GM12878 (cell line): ENCODE measurements around the gene EMILIN2.

Source experiments
- BHLHE40 ChIP-seq, 2 experiments: fragments of 450-650 bp in 1 of 2; IDR thresholded peaks; 2 replicates each; pipeline ENCODE4 v1.6.1; 2011 to 2017; ENCODE audit warnings: low read depth in 2 of 2, borderline replicate concordance in 1 of 2, improper control_type of control experiment in 1 of 2, low read length in 1 of 2, mild to moderate bottlenecking in 1 of 2
- CBFB ChIP-seq: IDR thresholded peaks from 2 replicates; pipeline ENCODE4 v1.6.1; 2016; ENCODE audit warnings: antibody characterized with exemption, low read depth
- EED ChIP-seq: sonication (generic); IDR thresholded peaks from 2 replicates; pipeline ENCODE4 v1.6.1; 2016; ENCODE audit warnings: antibody characterized with exemption, low read depth
- EGR1 ChIP-seq, 2 experiments: IDR thresholded peaks; 1 replicate in 1 of 2; 2 replicates in 1 of 2; pipeline ENCODE4 v1.6.1; 2011 to 2012; ENCODE audit warnings: low read depth in 2 of 2, low read length in 2 of 2, borderline replicate concordance in 1 of 2, mild to moderate bottlenecking in 1 of 2, moderate library complexity in 1 of 2
- ESRRA ChIP-seq: IDR thresholded peaks from 2 replicates; pipeline ENCODE4 v1.6.1; 2012; ENCODE audit warnings: mild to moderate bottlenecking, low read length, improper control_type of control experiment
- EZH2 ChIP-seq: IDR thresholded peaks from 2 replicates; pipeline ENCODE4 v1.6.1; 2012; ENCODE audit warnings: low read depth, mild to moderate bottlenecking, control low read depth, inconsistent platforms, low read length, borderline replicate concordance; ENCODE audit not compliant: control insufficient read depth
- GABPA ChIP-seq: IDR thresholded peaks from 2 replicates; pipeline ENCODE4 v1.6.1; 2014; ENCODE audit warnings: antibody characterized with exemption, low read depth, mild to moderate bottlenecking, inconsistent platforms
- POLR2A ChIP-seq: IDR thresholded peaks from 2 replicates; pipeline ENCODE4 v1.6.1; 2011; ENCODE audit warnings: low read depth, mild to moderate bottlenecking, low read length
- RAD51 ChIP-seq: fragments of 450-650 bp; IDR thresholded peaks from 2 replicates; pipeline ENCODE4 v1.6.1; 2016; ENCODE audit warnings: moderate library complexity, mild to moderate bottlenecking, inconsistent platforms
- SMAD1 ChIP-seq: fragments of 450-650 bp; IDR thresholded peaks from 2 replicates; pipeline ENCODE4 v1.6.1; 2018; ENCODE audit warnings: mild to moderate bottlenecking, low read depth; ENCODE audit not compliant: partially characterized antibody
- TCF3 ChIP-seq: IDR thresholded peaks from 2 replicates; pipeline ENCODE4 v1.6.1; 2012; ENCODE audit warnings: low read depth, mild to moderate bottlenecking, low read length, borderline replicate concordance; ENCODE audit not compliant: insufficient read depth
- TF ChIP-seq, protein P1 (sequence below): IDR thresholded peaks from 2 replicates; pipeline ENCODE4 v1.6.1; 2012; ENCODE audit warnings: low read depth, low read length, improper control_type of control experiment
- TF ChIP-seq, protein P2 (sequence below), 3 experiments: IDR thresholded peaks in 2 of 3; conservative IDR thresholded peaks in 1 of 3; 2 replicates each; pipeline ENCODE4 v1.5.1; 2011; ENCODE audit warnings: low read depth in 3 of 3, low read length in 3 of 3, mild to moderate bottlenecking in 3 of 3, control low read depth in 2 of 3, moderate library complexity in 2 of 3, inconsistent platforms in 1 of 3, mixed read lengths in 1 of 3; ENCODE audit not compliant: control insufficient read depth in 2 of 3, insufficient read depth in 1 of 3; ENCODE audit errors: extremely low read depth in 1 of 3

DNA sequence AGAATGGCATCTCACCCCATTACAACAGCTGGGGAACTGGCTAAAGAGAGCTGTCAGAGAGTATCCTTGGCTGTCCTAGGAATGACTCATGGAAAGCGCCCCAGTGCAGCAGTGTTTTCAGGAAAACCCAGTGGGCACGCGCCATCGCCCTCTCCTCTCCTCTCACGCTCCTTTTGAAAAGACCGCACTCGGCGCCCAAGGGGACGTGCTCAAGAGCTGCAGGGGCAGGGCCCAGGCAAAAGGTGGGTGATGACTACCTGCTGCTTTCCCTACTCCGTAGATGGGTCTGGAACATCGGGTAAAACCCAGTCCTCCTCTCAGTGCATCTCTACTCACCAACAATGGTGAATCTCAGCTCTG is 68.1 kb downstream of the EMILIN2 start:
- no peak for TF ChIP-seq EED
- no peak for TF ChIP-seq BHLHE40 (IDR thresholded peaks at IDR 0.05; ENCODE audit: borderline replicate concordance in 1 of 2, low read depth in 2 of 2, low read length in 1 of 2)
- TF ChIP-seq ESRRA, result no peak
- TF ChIP-seq POLR2A, result no peak
- no peak for TF ChIP-seq EZH2
- TF ChIP-seq, protein P1, sequence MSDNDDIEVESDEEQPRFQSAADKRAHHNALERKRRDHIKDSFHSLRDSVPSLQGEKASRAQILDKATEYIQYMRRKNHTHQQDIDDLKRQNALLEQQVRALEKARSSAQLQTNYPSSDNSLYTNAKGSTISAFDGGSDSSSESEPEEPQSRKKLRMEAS, result no peak
- no peak for TF ChIP-seq CBFB
- TF ChIP-seq, protein P2, sequence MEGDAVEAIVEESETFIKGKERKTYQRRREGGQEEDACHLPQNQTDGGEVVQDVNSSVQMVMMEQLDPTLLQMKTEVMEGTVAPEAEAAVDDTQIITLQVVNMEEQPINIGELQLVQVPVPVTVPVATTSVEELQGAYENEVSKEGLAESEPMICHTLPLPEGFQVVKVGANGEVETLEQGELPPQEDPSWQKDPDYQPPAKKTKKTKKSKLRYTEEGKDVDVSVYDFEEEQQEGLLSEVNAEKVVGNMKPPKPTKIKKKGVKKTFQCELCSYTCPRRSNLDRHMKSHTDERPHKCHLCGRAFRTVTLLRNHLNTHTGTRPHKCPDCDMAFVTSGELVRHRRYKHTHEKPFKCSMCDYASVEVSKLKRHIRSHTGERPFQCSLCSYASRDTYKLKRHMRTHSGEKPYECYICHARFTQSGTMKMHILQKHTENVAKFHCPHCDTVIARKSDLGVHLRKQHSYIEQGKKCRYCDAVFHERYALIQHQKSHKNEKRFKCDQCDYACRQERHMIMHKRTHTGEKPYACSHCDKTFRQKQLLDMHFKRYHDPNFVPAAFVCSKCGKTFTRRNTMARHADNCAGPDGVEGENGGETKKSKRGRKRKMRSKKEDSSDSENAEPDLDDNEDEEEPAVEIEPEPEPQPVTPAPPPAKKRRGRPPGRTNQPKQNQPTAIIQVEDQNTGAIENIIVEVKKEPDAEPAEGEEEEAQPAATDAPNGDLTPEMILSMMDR (IDR thresholded peaks at IDR 0.05 in 2 of 3, conservative IDR thresholded peaks at IDR 0.05 in 1 of 3; ENCODE audit: control insufficient read depth in 2 of 3, extremely low read depth in 1 of 3, insufficient read depth in 1 of 3, low read depth in 3 of 3, low read length in 3 of 3), result no peak
- no peak for TF ChIP-seq EGR1 (IDR thresholded peaks at IDR 0.05; ENCODE audit: borderline replicate concordance in 1 of 2, low read depth in 2 of 2, low read length in 2 of 2)
- TF ChIP-seq TCF3, result no peak
- no peak for TF ChIP-seq SMAD1
- no peak for TF ChIP-seq GABPA
- no peak for TF ChIP-seq RAD51
